ENCODE data around the gene PRDM16. TPM values are rescaled to one million over a fixed set of nuclear protein-coding genes. Genes with fewer than 3 reads are reported as not detected.

PRDM16 gene
- total RNA-seq, 1 experiment from 2014 or later: 6.1 TPM

DNA sequence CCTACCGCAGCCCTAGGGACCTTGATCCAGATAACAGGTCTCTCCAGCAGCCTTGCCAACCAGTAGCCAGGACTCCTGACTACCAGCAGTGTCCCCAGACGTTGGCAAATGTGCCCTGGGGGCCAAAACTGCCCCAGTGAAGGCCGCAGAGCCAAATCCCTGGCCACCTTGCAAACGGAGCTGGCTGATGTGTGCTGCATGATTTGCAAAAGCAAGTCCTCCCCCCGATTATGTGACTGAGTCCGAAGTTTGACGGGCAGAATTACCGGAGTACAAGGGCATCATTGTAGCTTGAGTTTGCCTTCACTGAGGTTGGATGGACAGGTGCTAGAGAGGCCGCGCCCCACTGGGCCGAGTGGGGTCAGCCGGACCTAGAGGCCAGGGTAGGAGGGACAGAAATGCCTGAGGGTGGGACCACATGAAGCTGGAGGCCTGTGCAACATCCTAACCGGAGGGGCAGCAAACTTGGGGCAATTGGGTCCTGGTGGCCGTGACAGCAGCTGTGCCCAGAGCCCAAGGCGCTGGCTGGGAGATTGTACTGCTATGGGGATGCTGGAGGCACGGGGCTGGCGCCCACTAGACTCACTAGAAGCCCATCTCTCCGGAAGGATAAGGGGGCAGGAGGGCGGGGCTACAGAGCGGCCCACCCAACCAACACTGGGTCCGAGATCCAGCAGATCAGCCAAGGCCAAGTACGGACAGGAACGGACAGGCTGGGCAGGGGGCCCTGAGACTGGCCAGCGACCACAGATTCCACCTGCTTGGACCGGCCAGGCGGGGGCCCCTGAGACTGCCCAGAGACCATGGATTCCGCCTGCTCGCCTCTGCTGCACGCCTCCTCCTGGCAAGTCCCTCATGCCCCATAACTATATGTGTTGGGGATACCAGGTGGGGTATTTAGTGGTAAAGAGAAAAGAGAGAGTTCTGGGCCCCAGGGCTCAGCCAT, 388.2 kb downstream of the PRDM16 start:
- intact Hi-C loops (cut with micrococcal nuclease): no loop called here
- TF ChIP-seq SP1 (IDR thresholded peaks at IDR 0.05; ENCODE audit: low read depth) (no peak), CBX3 (IDR thresholded peaks at IDR 0.05; ENCODE audit: low read depth) (no peak), EGR1 (IDR thresholded peaks at IDR 0.05; ENCODE audit: low read depth) (no peak), POLR2AphosphoS5 (IDR thresholded peaks at IDR 0.05; ENCODE audit: low read depth, low read length) (no peak), ZFX (IDR thresholded peaks at IDR 0.05) (no peak), RAD21 (IDR thresholded peaks at IDR 0.05; ENCODE audit: low read depth) (no peak), JUND (IDR thresholded peaks at IDR 0.05) (no peak), TCF7L2 (IDR thresholded peaks at IDR 0.05; ENCODE audit: borderline replicate concordance, extremely low read depth, insufficient read depth, insufficient read length) (no peak), CEBPB (IDR thresholded peaks at IDR 0.05; ENCODE audit: low read depth) (no peak)
- TF ChIP-seq, protein P1, sequence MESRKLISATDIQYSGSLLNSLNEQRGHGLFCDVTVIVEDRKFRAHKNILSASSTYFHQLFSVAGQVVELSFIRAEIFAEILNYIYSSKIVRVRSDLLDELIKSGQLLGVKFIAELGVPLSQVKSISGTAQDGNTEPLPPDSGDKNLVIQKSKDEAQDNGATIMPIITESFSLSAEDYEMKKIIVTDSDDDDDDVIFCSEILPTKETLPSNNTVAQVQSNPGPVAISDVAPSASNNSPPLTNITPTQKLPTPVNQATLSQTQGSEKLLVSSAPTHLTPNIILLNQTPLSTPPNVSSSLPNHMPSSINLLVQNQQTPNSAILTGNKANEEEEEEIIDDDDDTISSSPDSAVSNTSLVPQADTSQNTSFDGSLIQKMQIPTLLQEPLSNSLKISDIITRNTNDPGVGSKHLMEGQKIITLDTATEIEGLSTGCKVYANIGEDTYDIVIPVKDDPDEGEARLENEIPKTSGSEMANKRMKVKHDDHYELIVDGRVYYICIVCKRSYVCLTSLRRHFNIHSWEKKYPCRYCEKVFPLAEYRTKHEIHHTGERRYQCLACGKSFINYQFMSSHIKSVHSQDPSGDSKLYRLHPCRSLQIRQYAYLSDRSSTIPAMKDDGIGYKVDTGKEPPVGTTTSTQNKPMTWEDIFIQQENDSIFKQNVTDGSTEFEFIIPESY (IDR thresholded peaks at IDR 0.05; ENCODE audit: extremely low read depth, insufficient replicate concordance, low read length): no peak
- TF ChIP-seq, protein P2, sequence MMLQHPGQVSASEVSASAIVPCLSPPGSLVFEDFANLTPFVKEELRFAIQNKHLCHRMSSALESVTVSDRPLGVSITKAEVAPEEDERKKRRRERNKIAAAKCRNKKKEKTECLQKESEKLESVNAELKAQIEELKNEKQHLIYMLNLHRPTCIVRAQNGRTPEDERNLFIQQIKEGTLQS (IDR thresholded peaks at IDR 0.05): no peak
- H3K27ac ChIP-seq (ENCODE audit: low read depth, low read length): no peak overlapping the region
- H2AFZ ChIP-seq (ENCODE audit: low read depth, low read length, poor library complexity, severe bottlenecking): no peak overlapping the region
- H4K20me1 ChIP-seq (ENCODE audit: insufficient read depth): no peaks in the 10 kb centered on the region
- no peaks in the 10 kb centered on the region for H3K9me2 ChIP-seq (ENCODE audit: insufficient read depth)
- H3K36me3 ChIP-seq (ENCODE audit: control insufficient read depth in 1 of 2, insufficient read depth in 2 of 2, low read length in 2 of 2): no peaks in the 10 kb centered on the region
- ChIA-PET POLR2A (no interaction called here), RAD21 (ENCODE audit: low non-redundant PET in 1 of 2, low total read pairs in 2 of 2, uncharacterized antibody in 2 of 2, unreplicated experiment in 2 of 2) (no interaction called here), CTCF (interaction anchor here (1.1 kb wide), 1 partner anchor 162 kb away, joined by 3 read pairs; no protein-coding TSS in a partner anchor)
- H3K9me3 ChIP-seq (ENCODE audit: control insufficient read depth in 1 of 2, insufficient read depth in 1 of 2, low read depth in 1 of 2, low read length in 2 of 2): no peaks in the 10 kb centered on the region
- H3K4me1 ChIP-seq (ENCODE audit: control insufficient read depth in 1 of 2, insufficient read depth in 2 of 2, low read length in 2 of 2): peaks cover 28 to 49% of the 10 kb centered on the region in 2 experiments
- no peak overlapping the region for H3K4me3 ChIP-seq (replicated peaks in 1 of 2; ENCODE audit: low read depth in 1 of 2, low read length in 2 of 2)
- ATAC-seq (no peak), DNase-seq (ENCODE audit: low read depth, low spot score) (no peak)
- no peak overlapping the region for H3K9ac ChIP-seq (ENCODE audit: low read length)
- peaks cover 15% of the 10 kb centered on the region for H3K79me2 ChIP-seq (ENCODE audit: insufficient read depth, low read length)
- H3K4me2 ChIP-seq (ENCODE audit: low read length): no peak overlapping the region
- no peaks in the 10 kb centered on the region for H3K27me3 ChIP-seq (ENCODE audit: insufficient read depth, low read length)
- no TSS peak for BruUV-seq (replicated peaks)
